Kidney epithelial cell (primary cell): Measurements from ENCODE around the gene BAD. TPM values are rescaled to one million over a fixed set of nuclear protein-coding genes. Genes with fewer than 3 reads are reported as not detected.

ENCODE experiments used
- DNase-seq: peaks from one replicate; pipeline ENCODE4 v3.0.0-alpha.2; 2010; ENCODE audit warnings: low read depth
- H3K27me3 ChIP-seq: 2 replicates; pipeline ENCODE4 v1.6.0; 2011; ENCODE audit warnings: low read length; ENCODE audit not compliant: control insufficient read depth, insufficient read depth
- H3K36me3 ChIP-seq: 2 replicates; pipeline ENCODE4 v1.5.1; 2011; ENCODE audit warnings: low read length; ENCODE audit not compliant: control insufficient read depth, insufficient read depth
- H3K4me3 ChIP-seq: 2 replicates; pipeline ENCODE4 v1.5.1; 2011; ENCODE audit warnings: low read depth, mild to moderate bottlenecking, control low read depth, low read length
- total RNA-seq: library from RNA; depleted of rRNA; stranded (reverse); fragments of >200 nt; gene quantifications from 2 replicates; pipeline ENCODE4 v1.2.3, GENCODE V29; 2015
- TF ChIP-seq, protein P1 (sequence below): IDR thresholded peaks from 2 replicates; pipeline ENCODE4 v1.5.1; 2011; ENCODE audit warnings: mild to moderate bottlenecking, moderate library complexity, low read length, control low read depth, inconsistent platforms; ENCODE audit not compliant: insufficient read depth, poor library complexity, severe bottlenecking

The BAD gene
- total RNA-seq, 1 donor from 2014 or later, result 118 TPM

DNA sequence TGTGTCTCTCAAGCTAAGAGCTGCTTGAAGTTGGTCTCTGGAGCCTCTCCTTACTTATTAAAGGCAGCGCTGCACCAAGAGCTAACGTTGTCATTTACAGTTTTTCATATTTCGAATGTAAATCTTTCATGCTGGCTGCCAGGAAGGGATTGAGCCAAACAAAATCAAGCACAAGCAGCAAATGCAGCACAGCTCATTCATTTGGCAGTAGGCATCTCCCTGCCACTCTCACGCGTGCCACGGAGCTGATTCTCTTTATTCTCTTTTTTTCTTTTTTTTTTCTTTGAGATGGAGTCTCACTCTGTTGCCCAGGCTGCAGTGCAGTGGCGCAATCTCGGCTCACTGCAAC is 51.5 kb downstream of the BAD start:
- Histone ChIP-seq H3K4me3 (no peak overlapping the region), H3K27me3 (no peaks in the 10 kb centered on the region), H3K36me3 (no peaks in the 10 kb centered on the region)
- TF ChIP-seq, protein P1, sequence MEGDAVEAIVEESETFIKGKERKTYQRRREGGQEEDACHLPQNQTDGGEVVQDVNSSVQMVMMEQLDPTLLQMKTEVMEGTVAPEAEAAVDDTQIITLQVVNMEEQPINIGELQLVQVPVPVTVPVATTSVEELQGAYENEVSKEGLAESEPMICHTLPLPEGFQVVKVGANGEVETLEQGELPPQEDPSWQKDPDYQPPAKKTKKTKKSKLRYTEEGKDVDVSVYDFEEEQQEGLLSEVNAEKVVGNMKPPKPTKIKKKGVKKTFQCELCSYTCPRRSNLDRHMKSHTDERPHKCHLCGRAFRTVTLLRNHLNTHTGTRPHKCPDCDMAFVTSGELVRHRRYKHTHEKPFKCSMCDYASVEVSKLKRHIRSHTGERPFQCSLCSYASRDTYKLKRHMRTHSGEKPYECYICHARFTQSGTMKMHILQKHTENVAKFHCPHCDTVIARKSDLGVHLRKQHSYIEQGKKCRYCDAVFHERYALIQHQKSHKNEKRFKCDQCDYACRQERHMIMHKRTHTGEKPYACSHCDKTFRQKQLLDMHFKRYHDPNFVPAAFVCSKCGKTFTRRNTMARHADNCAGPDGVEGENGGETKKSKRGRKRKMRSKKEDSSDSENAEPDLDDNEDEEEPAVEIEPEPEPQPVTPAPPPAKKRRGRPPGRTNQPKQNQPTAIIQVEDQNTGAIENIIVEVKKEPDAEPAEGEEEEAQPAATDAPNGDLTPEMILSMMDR, result no peak
- no peak for DNase-seq

DNA sequence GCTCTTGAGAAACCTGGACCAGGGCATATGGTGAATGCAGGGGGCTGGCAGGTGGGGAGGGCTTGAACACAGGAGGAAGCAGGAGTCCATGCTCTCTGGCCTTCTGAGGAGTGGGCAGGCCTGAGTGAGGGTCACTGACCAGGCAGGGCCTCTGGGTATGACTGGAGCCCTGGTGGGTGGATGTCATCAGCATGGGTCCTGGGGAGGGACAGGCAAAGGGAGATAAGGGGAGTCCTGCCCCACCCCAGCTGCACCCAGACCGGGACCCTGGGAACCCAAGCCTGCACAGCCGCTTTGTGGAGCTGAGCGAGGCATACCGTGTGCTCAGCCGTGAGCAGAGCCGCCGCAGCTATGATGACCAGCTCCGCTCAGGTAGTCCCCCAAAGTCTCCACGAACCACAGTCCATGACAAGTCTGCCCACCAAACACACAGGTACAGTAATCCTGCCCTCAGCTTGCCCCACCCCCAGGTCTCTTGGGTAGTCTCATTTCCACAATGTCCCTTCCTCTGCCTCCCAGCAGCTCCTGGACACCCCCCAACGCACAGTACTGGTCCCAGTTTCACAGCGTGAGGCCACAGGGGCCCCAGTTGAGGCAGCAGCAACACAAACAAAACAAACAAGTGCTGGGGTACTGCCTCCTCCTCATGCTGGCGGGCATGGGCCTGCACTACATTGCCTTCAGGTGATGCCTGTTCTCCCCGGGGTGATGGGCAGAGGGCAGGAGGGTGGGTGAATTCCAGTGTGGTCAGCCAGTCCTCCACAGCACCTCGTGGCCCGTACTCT is 52.1 kb downstream of the BAD start:
- DNase-seq, result no peak
- H3K36me3 ChIP-seq, result no peaks in the 10 kb centered on the region
- H3K27me3 ChIP-seq, result no peaks in the 10 kb centered on the region
- TF ChIP-seq, protein P1, result no peak
- H3K4me3 ChIP-seq, result no peak overlapping the region

DNA sequence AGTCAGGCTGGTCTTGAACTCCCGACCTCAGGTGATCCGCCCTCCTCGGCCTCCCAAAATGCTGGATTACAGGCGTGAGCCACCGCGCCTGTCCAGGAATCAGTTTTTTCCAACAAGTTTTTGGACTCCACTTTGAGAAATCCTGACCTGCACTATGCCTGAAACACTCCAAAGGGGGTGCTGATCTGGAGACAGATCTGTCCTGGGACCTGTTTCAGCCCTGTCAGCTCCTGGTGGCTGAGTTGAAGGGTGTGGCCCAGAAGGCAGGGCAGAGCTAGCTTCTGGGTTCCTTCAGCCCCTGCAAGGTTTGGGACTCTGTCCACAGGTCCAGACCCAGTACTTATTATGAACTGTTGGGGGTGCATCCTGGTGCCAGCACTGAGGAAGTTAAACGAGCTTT is 52.9 kb downstream of the BAD start:
- H3K4me3 ChIP-seq, result no peak overlapping the region
- DNase-seq, result no peak
- no peaks in the 10 kb centered on the region for H3K27me3 ChIP-seq
- TF ChIP-seq, protein P1, result no peak
- no peaks in the 10 kb centered on the region for H3K36me3 ChIP-seq

DNA sequence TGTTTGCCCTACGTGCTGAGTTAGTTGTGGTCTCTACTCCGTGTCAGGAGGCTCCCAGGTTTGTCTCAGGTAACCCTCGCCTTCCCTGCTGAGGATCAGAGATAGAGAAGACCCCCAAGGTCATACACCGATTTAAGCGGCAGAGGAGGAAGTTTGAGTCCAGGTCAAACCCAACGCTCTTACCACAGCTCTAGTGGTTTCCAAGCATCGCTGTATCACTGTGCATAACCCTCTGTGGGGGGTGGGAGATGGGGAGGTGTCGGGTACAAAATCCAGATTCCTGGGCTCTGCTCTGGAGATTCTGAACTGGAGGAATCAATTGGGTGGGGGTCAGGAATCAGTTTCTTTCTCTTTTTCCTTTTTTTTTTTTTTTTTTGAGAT is 53.5 kb downstream of the BAD start:
- TF ChIP-seq, protein P1, result no peak
- Histone ChIP-seq H3K4me3 (peak overlapping the region; percentile 55), H3K27me3 (no peaks in the 10 kb centered on the region), H3K36me3 (no peaks in the 10 kb centered on the region)
- DNase-seq, result no peak

DNA sequence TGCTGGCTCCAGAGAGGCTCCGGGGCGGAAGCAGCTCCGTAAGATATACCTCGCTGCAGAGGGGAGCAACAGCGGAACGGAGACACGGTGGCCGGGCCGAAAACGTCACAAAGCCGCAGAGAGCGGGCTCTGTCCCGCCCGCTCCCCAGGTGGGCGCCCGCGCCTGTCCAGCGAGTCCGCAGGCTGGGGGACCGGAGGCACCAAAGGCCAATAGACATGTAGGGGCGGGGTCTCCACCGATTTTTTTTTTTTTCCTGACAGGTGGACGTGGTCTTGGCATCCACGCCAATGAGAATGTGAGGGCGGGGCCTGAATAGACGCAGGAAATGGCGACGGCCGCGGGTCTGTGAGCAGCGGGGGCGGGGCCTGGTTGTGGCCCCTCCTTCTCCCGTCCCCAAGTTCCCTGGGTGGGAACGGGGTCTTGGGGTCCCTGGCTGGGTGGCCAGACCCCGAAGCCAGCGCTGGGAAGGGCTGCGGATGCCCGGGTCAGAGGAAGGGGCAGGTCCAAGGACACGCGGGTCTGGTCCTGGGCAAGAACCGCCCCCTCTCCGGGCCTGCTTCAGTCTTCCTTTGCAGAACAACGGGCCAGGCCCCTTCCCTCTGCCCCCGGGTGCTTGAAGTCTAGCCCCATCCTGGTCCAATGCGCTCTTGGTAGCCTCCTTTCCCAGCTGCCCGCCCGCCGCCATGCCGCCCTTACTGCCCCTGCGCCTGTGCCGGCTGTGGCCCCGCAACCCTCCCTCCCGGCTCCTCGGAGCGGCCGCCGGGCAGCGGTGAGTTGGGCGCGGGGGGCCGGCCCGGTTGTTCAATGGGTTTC is 54.1 kb downstream of the BAD start, which contains the start of gene DNAJC4:
Gene DNAJC4 (plus strand): TSS at position 378 of the 814 bp plus-strand sequence. CDS start 307 bp downstream, at position 685.
- H3K27me3 ChIP-seq, result no peaks in the 10 kb centered on the region
- H3K36me3 ChIP-seq, result no peaks in the 10 kb centered on the region
- DNase-seq, result peak; percentile 70
- TF ChIP-seq, protein P1, result no peak
- peak within 1 kb of the TSS; percentile 55 for H3K4me3 ChIP-seq

DNA sequence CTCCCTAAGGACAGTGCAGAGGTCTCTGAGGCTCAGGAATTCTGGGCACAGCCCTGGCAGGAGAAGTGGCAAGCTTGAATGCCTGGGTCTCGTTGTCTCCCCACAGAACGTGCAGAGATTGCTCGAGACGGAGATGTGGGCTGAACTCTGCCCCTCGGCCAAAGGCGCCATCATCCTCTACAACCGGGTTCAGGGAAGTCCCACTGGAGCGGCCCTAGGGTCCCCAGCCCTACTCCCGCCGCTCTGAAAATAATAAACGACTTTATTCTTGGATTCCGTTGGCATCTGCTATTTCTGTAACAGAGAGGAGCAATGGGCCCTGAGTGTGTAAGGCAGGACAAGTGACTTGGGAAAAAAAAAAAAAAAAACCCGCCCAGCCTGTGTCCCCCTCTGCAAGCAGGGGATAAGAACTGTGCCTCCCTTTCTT is 54.7 kb downstream of the BAD start:
- TF ChIP-seq, protein P1, result no peak
- no peak for DNase-seq
- Histone ChIP-seq H3K4me3 (peak overlapping the region; percentile 55), H3K36me3 (no peaks in the 10 kb centered on the region), H3K27me3 (no peaks in the 10 kb centered on the region)
